Stomach (tissue), 4 donors: ENCODE measurements around the gene GALNT2.

Experiments
- EP300 ChIP-seq: sonication (generic); formaldehyde crosslinking; IDR thresholded peaks from one replicate; pipeline ENCODE4 v1.6.1; 2017; ENCODE audit warnings: antibody characterized with exemption
- POLR2A ChIP-seq, 4 donors: fragments of 450-650 bp; IDR thresholded peaks; one replicate each; pipeline ENCODE4 v1.6.1; 2016; ENCODE audit warnings: antibody characterized with exemption in 4 of 4, control low read depth in 2 of 4, mild to moderate bottlenecking in 1 of 4, moderate library complexity in 1 of 4
- TF ChIP-seq, protein P1 (sequence below), 7 experiments: fragments of 450-650 bp in 4 of 7; fragments of 200-600 bp in 3 of 7; sonication (generic) in 3 of 7; IDR thresholded peaks; one replicate each; pipeline ENCODE4 v1.5.1; 2016 to 2019; ENCODE audit warnings: antibody characterized with exemption in 7 of 7, control low read depth in 2 of 7, mild to moderate bottlenecking in 1 of 7

DNA sequence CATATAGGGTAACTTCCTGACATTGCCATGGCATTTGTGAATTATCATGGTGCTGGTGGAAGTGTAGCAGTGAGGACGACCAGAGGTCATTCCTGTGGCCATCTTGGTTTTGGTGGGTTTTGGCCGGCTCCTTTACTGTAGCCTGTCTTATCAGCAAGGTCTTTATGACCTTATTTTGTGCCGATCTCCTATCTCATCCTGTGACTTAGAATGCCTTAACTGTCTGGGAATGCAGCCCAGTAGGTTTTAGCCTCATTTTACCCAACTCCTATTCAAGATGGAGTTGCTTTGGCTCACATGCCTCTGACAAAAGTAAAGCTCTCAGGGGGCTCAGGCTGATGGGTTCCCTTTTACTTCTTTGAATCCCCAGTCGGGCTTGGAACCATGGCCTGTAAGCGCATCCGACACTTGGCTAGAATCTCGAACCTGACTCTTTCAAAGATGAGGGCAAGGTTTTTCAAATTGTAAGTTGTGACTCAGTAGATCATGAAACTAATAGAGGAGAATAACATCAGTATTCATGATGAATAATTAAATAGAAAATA lies 85.0 kb downstream of the GALNT2 start:
- TF ChIP-seq EP300 (no peak), POLR2A (IDR thresholded peaks at IDR 0.05) (no peak)
- TF ChIP-seq, protein P1, sequence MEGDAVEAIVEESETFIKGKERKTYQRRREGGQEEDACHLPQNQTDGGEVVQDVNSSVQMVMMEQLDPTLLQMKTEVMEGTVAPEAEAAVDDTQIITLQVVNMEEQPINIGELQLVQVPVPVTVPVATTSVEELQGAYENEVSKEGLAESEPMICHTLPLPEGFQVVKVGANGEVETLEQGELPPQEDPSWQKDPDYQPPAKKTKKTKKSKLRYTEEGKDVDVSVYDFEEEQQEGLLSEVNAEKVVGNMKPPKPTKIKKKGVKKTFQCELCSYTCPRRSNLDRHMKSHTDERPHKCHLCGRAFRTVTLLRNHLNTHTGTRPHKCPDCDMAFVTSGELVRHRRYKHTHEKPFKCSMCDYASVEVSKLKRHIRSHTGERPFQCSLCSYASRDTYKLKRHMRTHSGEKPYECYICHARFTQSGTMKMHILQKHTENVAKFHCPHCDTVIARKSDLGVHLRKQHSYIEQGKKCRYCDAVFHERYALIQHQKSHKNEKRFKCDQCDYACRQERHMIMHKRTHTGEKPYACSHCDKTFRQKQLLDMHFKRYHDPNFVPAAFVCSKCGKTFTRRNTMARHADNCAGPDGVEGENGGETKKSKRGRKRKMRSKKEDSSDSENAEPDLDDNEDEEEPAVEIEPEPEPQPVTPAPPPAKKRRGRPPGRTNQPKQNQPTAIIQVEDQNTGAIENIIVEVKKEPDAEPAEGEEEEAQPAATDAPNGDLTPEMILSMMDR (IDR thresholded peaks at IDR 0.05) = no peak
